NCI-H2171 treated with DMSO at 0.1 percent for 48 hours (cell line): ENCODE results near the gene NDUFV2.
A peak's percentile ranks its signal among the peaks of the same experiment; 100 is the strongest.
"Not testable (repeated sequence)": the region's sequence is repeated elsewhere in the genome, so short reads cannot be mapped to it uniquely, and the experiment has no call there.

Source experiments
- DNase-seq: peaks from one replicate; lab custom pipeline; 2025; lab: John Stamatoyannopoulos, UW

NDUFV2 gene

GRCh38 chr18:9153256-9153655 lies 50.8 kb downstream of the NDUFV2 start:
- no peak for DNase-seq

- DNase-seq: no peak
Observed at GRCh38 chr18:9156604-9157249, 54.2 kb downstream of the NDUFV2 start.

GRCh38 chr18:9157806-9158205 lies 55.3 kb downstream of the NDUFV2 start:
- no peak for DNase-seq

GRCh38 chr18:9160014-9160413 lies 57.5 kb downstream of the NDUFV2 start:
- no peak for DNase-seq

GRCh38 chr18:9162663-9163062 lies 60.2 kb downstream of the NDUFV2 start:
- not testable (repeated sequence) for DNase-seq

GRCh38 chr18:9164149-9164548 lies 61.6 kb downstream of the NDUFV2 start:
- DNase-seq: not testable (repeated sequence)

GRCh38 chr18:9165883-9166282 lies 63.4 kb downstream of the NDUFV2 start:
- DNase-seq: not testable (repeated sequence)

- not testable (repeated sequence) for DNase-seq
Observed at GRCh38 chr18:9169515-9169914, 67.0 kb downstream of the NDUFV2 start.

GRCh38 chr18:9171919-9172318 lies 69.4 kb downstream of the NDUFV2 start:
- not testable (repeated sequence) for DNase-seq

- DNase-seq: no peak
Observed at GRCh38 chr18:9172506-9173127, 70.1 kb downstream of the NDUFV2 start.

GRCh38 chr18:9173770-9174233 lies 71.3 kb downstream of the NDUFV2 start:
- peak; percentile 21 for DNase-seq

- no peak for DNase-seq
Observed at GRCh38 chr18:9174302-9174701, 71.8 kb downstream of the NDUFV2 start.

- no peak for DNase-seq
Observed at GRCh38 chr18:9175115-9175514, 72.6 kb downstream of the NDUFV2 start.

- DNase-seq: no peak
Observed at GRCh38 chr18:9177031-9177430, 74.5 kb downstream of the NDUFV2 start.

GRCh38 chr18:9177466-9177865 lies 75.0 kb downstream of the NDUFV2 start:
- no peak for DNase-seq

- no peak for DNase-seq
Observed at GRCh38 chr18:9178557-9178956, 76.1 kb downstream of the NDUFV2 start.

- DNase-seq: no peak
Observed at GRCh38 chr18:9181275-9181674, 78.8 kb downstream of the NDUFV2 start.

- DNase-seq: no peak
Observed at GRCh38 chr18:9182852-9183399, 80.4 kb downstream of the NDUFV2 start.
